Ammon's horn (tissue), 1 donor: ENCODE data around the gene ARHGAP10.

Source experiments
- DNase-seq: peaks from one replicate; pipeline ENCODE4 v3.0.0-alpha.2; 2016; ENCODE audit warnings: low spot score

The ARHGAP10 gene

GRCh38 chr4:148092316-148093014 is 360.6 kb downstream of the ARHGAP10 start:
- DNase-seq, result no peak

- no peak for DNase-seq
Measured at GRCh38 chr4:148093065-148093464, 361.2 kb downstream of the ARHGAP10 start.

- no peak for DNase-seq
Measured at GRCh38 chr4:148094149-148094548, 362.3 kb downstream of the ARHGAP10 start.

GRCh38 chr4:148095346-148095923 is 363.5 kb downstream of the ARHGAP10 start:
- DNase-seq, result no peak

- DNase-seq, result no peak
Measured at GRCh38 chr4:148097801-148098200, 365.9 kb downstream of the ARHGAP10 start.

- no peak for DNase-seq
Measured at GRCh38 chr4:148101235-148101634, 369.3 kb downstream of the ARHGAP10 start.

- DNase-seq, result no peak
Measured at GRCh38 chr4:148101790-148102189, 369.9 kb downstream of the ARHGAP10 start.

- no peak for DNase-seq
Measured at GRCh38 chr4:148103597-148104355, 371.9 kb downstream of the ARHGAP10 start.

GRCh38 chr4:148108766-148109165 is 376.9 kb downstream of the ARHGAP10 start:
- no peak for DNase-seq

GRCh38 chr4:148109216-148109615 is 377.3 kb downstream of the ARHGAP10 start:
- DNase-seq, result no peak

GRCh38 chr4:148110169-148110568 is 378.3 kb downstream of the ARHGAP10 start:
- no peak for DNase-seq

GRCh38 chr4:148112231-148112982 is 380.5 kb downstream of the ARHGAP10 start:
- DNase-seq, result peak; percentile 47

GRCh38 chr4:148114436-148114835 is 382.5 kb downstream of the ARHGAP10 start:
- DNase-seq, result no peak

- DNase-seq, result peak; percentile 21
Measured at GRCh38 chr4:148116264-148116663, 384.4 kb downstream of the ARHGAP10 start.

GRCh38 chr4:148116969-148117368 is 385.1 kb downstream of the ARHGAP10 start:
- no peak for DNase-seq

GRCh38 chr4:148118179-148118578 is 386.3 kb downstream of the ARHGAP10 start:
- DNase-seq, result no peak

GRCh38 chr4:148118633-148119032 is 386.7 kb downstream of the ARHGAP10 start:
- DNase-seq, result no peak

GRCh38 chr4:148120216-148120615 is 388.3 kb downstream of the ARHGAP10 start:
- no peak for DNase-seq
